Neural cell (in vitro differentiated cells): ENCODE data around the gene KIRREL3. TPM values are rescaled to one million over a fixed set of nuclear protein-coding genes. Genes with fewer than 3 reads are reported as not detected.

Source experiments
- H2AFZ ChIP-seq: fragments of 200-600, 300-800 bp; sonication (generic), shearing (Covaris generic); 2 replicates; pipeline ENCODE4 v1.6.0; 2014; ENCODE audit warnings: low read depth, mild to moderate bottlenecking, antibody characterized with exemption, low read length, moderate library complexity
- H3F3A ChIP-seq: fragments of 200-600 bp; shearing (Covaris generic); 2 replicates; pipeline ENCODE4 v1.6.1; 2016; ENCODE audit warnings: mild to moderate bottlenecking, moderate library complexity, mixed read lengths, antibody characterized with exemption, low read length; ENCODE audit not compliant: insufficient read depth, poor library complexity, severe bottlenecking
- H3K27ac ChIP-seq: fragments of 200-600, 300-800 bp; sonication (generic), shearing (Covaris generic); 2 replicates; pipeline ENCODE4 v1.5.1; 2014; ENCODE audit warnings: mild to moderate bottlenecking, low read length, moderate library complexity
- H3K27me3 ChIP-seq: fragments of 300-800, 200-600 bp; sonication (generic), shearing (Covaris generic); 2 replicates; pipeline ENCODE4 v1.6.0; 2014; ENCODE audit warnings: mild to moderate bottlenecking, low read depth, low read length, moderate library complexity; ENCODE audit not compliant: insufficient read depth
- H3K36me3 ChIP-seq: fragments of 300-800, 200-600 bp; sonication (generic), shearing (Covaris generic); 2 replicates; pipeline ENCODE4 v1.5.1; 2014; ENCODE audit warnings: mild to moderate bottlenecking, antibody characterized with exemption, low read length, moderate library complexity; ENCODE audit not compliant: insufficient read depth
- H3K4me2 ChIP-seq: fragments of 300-800, 200-600 bp; sonication (generic), shearing (Covaris generic); 2 replicates; pipeline ENCODE4 v1.6.0; 2014; ENCODE audit warnings: mild to moderate bottlenecking, low read length
- H3K4me3 ChIP-seq: fragments of 300-800, 200-600 bp; sonication (generic), shearing (Covaris generic); 2 replicates; pipeline ENCODE4 v1.5.1; 2014; ENCODE audit warnings: mild to moderate bottlenecking, low read length, moderate library complexity
- H3K79me2 ChIP-seq: fragments of 200-600 bp; shearing (Covaris generic); replicated peaks from 2 replicates; pipeline ENCODE4 v1.6.0; 2014; ENCODE audit warnings: mild to moderate bottlenecking, low read length, moderate library complexity; ENCODE audit not compliant: insufficient read depth
- H3K9ac ChIP-seq: fragments of 300-800, 200-600 bp; sonication (generic), shearing (Covaris generic); 2 replicates; pipeline ENCODE4 v1.6.1; 2016; ENCODE audit warnings: mild to moderate bottlenecking, low read length, mixed read lengths
- H3K9me2 ChIP-seq: fragments of 200-600 bp; shearing (Covaris generic); 2 replicates; pipeline ENCODE4 v1.6.1; 2016; ENCODE audit warnings: mild to moderate bottlenecking, low read length, mixed read lengths; ENCODE audit not compliant: insufficient read depth
- H3K9me3 ChIP-seq: fragments of 200-600, 300-800 bp; sonication (generic), shearing (Covaris generic); 2 replicates; pipeline ENCODE4 v1.6.1; 2016; ENCODE audit warnings: mild to moderate bottlenecking, mixed run types, low read length, moderate library complexity, mixed read lengths
- H4K20me1 ChIP-seq: fragments of 200-600 bp; shearing (Covaris generic); 2 replicates; pipeline ENCODE4 v1.6.1; 2016; ENCODE audit warnings: mild to moderate bottlenecking, mixed run types; ENCODE audit not compliant: insufficient read depth
- EP300 ChIP-seq: fragments of 450-650 bp; conservative IDR thresholded peaks from 2 replicates; pipeline ENCODE4 v1.6.1; 2014; ENCODE audit warnings: antibody characterized with exemption, mild to moderate bottlenecking, moderate library complexity; ENCODE audit not compliant: poor library complexity, severe bottlenecking
- EZH2 ChIP-seq: fragments of 200-600, 300-800 bp; shearing (Covaris generic), sonication (generic); IDR thresholded peaks from 2 replicates; pipeline ENCODE4 v1.6.1; 2014; ENCODE audit warnings: antibody characterized with exemption, low read length, borderline replicate concordance, mild to moderate bottlenecking; ENCODE audit not compliant: insufficient read depth, poor library complexity, severe bottlenecking
- MXI1 ChIP-seq: fragments of 450-650 bp; conservative IDR thresholded peaks from 2 replicates; pipeline ENCODE4 v1.6.1; 2014; ENCODE audit warnings: antibody characterized with exemption, mild to moderate bottlenecking; ENCODE audit not compliant: poor library complexity, severe bottlenecking
- POLR2AphosphoS5 ChIP-seq: IDR thresholded peaks from 2 replicates; pipeline ENCODE4 v1.6.1; 2012
- RAD21 ChIP-seq: fragments of 450-650 bp; conservative IDR thresholded peaks from 2 replicates; pipeline ENCODE4 v1.6.1; 2014; ENCODE audit warnings: antibody characterized with exemption, mild to moderate bottlenecking, moderate library complexity
- SMC3 ChIP-seq: fragments of 450-650 bp; conservative IDR thresholded peaks from 2 replicates; pipeline ENCODE4 v1.6.1; 2014; ENCODE audit warnings: antibody characterized with exemption, mild to moderate bottlenecking, moderate library complexity; ENCODE audit not compliant: poor library complexity
- TAF1 ChIP-seq: IDR thresholded peaks from 2 replicates; pipeline ENCODE4 v1.6.1; 2012; ENCODE audit warnings: low read depth
- polyA plus RNA-seq: library from polyadenylated mRNA; depleted of rRNA; stranded (reverse); fragments of >200 nt; gene quantifications from 2 replicates; pipeline ENCODE4 v1.2.3, GENCODE V29; 2014
- TF ChIP-seq, protein P1 (sequence below): IDR thresholded peaks from 2 replicates; pipeline ENCODE4 v1.6.1; 2012; ENCODE audit warnings: borderline replicate concordance
- TF ChIP-seq, protein P2 (sequence below): fragments of 450-650 bp; IDR thresholded peaks from 2 replicates; pipeline ENCODE4 v1.5.1; 2014; ENCODE audit warnings: antibody characterized with exemption, mild to moderate bottlenecking, moderate library complexity; ENCODE audit not compliant: poor library complexity, severe bottlenecking

The KIRREL3 gene
- polyA plus RNA-seq, 1 donor from 2014 or later: 23.8 TPM

- TF ChIP-seq RAD21 (no peak), TAF1 (no peak), EP300 (no peak), EZH2 (no peak), SMC3 (no peak), MXI1 (no peak), POLR2AphosphoS5 (no peak)
- TF ChIP-seq, protein P1, sequence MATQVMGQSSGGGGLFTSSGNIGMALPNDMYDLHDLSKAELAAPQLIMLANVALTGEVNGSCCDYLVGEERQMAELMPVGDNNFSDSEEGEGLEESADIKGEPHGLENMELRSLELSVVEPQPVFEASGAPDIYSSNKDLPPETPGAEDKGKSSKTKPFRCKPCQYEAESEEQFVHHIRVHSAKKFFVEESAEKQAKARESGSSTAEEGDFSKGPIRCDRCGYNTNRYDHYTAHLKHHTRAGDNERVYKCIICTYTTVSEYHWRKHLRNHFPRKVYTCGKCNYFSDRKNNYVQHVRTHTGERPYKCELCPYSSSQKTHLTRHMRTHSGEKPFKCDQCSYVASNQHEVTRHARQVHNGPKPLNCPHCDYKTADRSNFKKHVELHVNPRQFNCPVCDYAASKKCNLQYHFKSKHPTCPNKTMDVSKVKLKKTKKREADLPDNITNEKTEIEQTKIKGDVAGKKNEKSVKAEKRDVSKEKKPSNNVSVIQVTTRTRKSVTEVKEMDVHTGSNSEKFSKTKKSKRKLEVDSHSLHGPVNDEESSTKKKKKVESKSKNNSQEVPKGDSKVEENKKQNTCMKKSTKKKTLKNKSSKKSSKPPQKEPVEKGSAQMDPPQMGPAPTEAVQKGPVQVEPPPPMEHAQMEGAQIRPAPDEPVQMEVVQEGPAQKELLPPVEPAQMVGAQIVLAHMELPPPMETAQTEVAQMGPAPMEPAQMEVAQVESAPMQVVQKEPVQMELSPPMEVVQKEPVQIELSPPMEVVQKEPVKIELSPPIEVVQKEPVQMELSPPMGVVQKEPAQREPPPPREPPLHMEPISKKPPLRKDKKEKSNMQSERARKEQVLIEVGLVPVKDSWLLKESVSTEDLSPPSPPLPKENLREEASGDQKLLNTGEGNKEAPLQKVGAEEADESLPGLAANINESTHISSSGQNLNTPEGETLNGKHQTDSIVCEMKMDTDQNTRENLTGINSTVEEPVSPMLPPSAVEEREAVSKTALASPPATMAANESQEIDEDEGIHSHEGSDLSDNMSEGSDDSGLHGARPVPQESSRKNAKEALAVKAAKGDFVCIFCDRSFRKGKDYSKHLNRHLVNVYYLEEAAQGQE: no peak
- TF ChIP-seq, protein P2, sequence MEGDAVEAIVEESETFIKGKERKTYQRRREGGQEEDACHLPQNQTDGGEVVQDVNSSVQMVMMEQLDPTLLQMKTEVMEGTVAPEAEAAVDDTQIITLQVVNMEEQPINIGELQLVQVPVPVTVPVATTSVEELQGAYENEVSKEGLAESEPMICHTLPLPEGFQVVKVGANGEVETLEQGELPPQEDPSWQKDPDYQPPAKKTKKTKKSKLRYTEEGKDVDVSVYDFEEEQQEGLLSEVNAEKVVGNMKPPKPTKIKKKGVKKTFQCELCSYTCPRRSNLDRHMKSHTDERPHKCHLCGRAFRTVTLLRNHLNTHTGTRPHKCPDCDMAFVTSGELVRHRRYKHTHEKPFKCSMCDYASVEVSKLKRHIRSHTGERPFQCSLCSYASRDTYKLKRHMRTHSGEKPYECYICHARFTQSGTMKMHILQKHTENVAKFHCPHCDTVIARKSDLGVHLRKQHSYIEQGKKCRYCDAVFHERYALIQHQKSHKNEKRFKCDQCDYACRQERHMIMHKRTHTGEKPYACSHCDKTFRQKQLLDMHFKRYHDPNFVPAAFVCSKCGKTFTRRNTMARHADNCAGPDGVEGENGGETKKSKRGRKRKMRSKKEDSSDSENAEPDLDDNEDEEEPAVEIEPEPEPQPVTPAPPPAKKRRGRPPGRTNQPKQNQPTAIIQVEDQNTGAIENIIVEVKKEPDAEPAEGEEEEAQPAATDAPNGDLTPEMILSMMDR: no peak
- H3K9me2 ChIP-seq: no peaks in the 10 kb centered on the region
- no peaks in the 10 kb centered on the region for H3K36me3 ChIP-seq
- no peaks in the 10 kb centered on the region for H3K79me2 ChIP-seq
- no peaks in the 10 kb centered on the region for H3K9me3 ChIP-seq
- no peak overlapping the region for H3K9ac ChIP-seq
- no peak overlapping the region for H3K27ac ChIP-seq
- H3K4me2 ChIP-seq: no peak overlapping the region
- H2AFZ ChIP-seq: no peak overlapping the region
- H3K4me3 ChIP-seq: no peak overlapping the region
- H3F3A ChIP-seq: no peaks in the 10 kb centered on the region
- no peaks in the 10 kb centered on the region for H4K20me1 ChIP-seq
- no peaks in the 10 kb centered on the region for H3K27me3 ChIP-seq
These were observed 475.4 kb downstream of the KIRREL3 start for GRCh38 chr11:126525216-126525615.

DNA sequence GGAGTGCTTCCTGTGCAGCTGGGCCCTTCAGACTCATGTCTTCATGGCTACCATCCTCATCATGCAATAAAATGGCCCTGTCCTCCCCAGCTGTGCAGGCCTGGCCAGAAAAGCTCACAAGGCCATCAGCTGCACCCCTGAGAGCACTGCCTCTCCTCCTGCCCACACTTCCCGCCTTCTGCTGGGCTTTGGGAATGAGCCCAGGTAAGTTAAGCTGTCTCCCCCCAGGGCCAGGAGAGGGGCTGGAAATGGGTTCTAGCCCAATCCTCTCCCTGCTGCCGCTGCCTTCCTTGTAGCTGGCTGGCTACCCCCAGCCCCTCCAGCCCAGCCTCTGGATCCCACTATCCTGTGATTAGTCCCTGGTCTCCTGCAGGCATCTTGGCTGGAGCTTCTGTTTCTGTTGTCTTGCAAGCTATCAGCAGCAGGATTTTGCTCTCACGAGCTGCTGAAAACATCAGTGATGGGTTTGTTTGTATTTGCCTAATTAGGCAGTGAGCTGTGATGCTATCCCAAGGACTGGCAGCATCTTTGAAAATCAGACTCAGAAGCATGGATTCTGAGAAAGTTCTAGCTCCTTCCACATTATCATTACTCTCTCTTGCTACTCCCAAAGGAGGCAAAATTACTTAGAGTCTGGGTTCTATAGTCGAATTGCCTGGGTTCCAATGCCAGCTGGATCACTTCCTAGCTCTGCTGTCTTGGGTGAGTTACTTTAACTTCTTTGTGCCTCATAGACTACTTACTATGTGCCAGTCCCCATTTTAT is 476.9 kb downstream of the KIRREL3 start:
- Histone ChIP-seq H3K27ac (no peak overlapping the region), H3K79me2 (no peaks in the 10 kb centered on the region), H3F3A (no peaks in the 10 kb centered on the region), H3K9me3 (no peaks in the 10 kb centered on the region), H3K4me2 (no peak overlapping the region), H2AFZ (no peak overlapping the region), H4K20me1 (no peaks in the 10 kb centered on the region), H3K9ac (no peak overlapping the region), H3K27me3 (no peaks in the 10 kb centered on the region), H3K36me3 (no peaks in the 10 kb centered on the region), H3K4me3 (no peak overlapping the region), H3K9me2 (no peaks in the 10 kb centered on the region)
- TF ChIP-seq MXI1 (no peak), POLR2AphosphoS5 (no peak), TAF1 (no peak), EZH2 (no peak), EP300 (no peak), SMC3 (no peak), RAD21 (no peak)
- TF ChIP-seq, protein P2: no peak
- TF ChIP-seq, protein P1: no peak
